GM19023 (cell line): ENCODE results near the gene ANKRD55.
A peak's percentile ranks its signal among the peaks of the same experiment; 100 is the strongest.
"Not testable (repeated sequence)": the region's sequence is repeated elsewhere in the genome, so short reads cannot be mapped to it uniquely, and the experiment has no call there.

Experiments
- ATAC-seq: cut with Tn5 transposase; IDR thresholded peaks from one replicate; pipeline ENCODE4 v1.9.1; 2021; ENCODE audit warnings: mild to moderate bottlenecking, moderate library complexity; ENCODE audit not compliant: unreplicated experiment

The ANKRD55 gene

DNA sequence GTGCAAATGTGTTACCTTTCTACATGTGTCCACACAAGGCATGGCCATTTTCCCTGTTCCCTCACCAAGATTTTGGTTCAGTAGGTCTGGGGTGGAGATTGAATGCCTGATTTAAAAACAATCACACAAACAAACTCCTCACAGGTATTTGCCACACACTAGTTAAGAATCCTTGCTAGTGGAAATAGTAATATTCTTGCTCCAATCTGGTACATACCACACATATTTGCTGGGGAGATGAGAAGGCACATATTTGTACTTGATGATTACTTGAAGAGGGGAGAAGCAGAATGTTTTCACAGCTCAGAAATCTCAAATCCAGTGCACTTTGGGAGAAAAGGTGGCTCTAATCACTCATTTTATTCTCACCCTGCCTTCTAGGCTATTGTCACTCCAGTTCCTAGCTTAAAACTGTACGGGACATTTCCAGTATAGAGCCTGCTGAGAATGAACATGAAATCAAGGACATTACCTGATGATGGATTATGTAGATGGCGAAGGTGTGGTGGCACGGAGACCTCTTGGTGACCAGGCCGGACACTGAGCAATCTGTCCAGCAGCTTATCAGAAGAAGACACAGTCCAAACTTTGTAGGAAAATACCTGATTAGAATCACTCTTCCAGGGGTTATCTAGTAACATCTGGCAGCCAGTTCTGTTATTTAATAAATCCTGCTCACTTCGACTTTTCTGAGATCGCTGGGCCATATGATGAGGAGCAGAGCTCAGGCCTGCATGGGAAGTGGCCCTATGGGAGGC is 122.3 kb downstream of the ANKRD55 start:
- no peak for ATAC-seq

DNA sequence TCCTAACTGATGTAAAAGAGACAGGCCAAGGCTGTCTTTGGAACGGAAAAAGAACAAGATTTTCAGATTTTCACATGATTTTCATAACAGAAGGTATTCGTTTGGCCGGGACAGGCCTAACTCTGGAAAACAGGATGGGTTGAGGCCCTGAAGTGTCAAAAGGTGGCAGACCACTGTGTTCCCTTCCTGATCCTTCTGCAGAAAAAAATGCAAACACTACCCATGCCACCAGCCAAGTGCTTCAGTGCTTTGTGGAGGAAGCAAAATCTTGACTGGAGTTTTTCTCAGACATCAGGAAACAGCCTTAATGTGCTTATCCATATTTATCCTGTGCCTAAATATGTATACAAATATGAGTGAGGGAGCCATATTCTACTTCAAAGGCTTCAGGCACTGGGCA is 124.9 kb downstream of the ANKRD55 start:
- no peak for ATAC-seq

DNA sequence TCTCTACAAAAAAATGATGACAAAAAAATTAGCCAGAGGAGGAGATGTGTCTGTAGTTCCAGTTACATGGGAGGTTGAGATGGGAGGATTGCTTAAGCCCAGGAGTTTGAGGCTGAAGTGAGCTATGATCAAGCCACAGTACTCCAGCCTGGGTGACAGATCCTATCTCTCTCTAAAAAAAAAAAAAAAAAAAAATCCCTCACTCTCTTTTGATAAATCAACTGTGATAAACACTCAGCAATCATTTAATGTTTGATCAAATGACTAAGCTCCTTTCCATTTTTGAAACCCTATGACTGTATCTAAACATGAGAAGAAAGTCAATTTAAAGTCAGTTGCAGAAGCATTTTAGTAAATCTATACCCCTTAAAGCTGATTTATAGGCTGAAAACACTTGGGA is 126.3 kb downstream of the ANKRD55 start:
- ATAC-seq = no peak

DNA sequence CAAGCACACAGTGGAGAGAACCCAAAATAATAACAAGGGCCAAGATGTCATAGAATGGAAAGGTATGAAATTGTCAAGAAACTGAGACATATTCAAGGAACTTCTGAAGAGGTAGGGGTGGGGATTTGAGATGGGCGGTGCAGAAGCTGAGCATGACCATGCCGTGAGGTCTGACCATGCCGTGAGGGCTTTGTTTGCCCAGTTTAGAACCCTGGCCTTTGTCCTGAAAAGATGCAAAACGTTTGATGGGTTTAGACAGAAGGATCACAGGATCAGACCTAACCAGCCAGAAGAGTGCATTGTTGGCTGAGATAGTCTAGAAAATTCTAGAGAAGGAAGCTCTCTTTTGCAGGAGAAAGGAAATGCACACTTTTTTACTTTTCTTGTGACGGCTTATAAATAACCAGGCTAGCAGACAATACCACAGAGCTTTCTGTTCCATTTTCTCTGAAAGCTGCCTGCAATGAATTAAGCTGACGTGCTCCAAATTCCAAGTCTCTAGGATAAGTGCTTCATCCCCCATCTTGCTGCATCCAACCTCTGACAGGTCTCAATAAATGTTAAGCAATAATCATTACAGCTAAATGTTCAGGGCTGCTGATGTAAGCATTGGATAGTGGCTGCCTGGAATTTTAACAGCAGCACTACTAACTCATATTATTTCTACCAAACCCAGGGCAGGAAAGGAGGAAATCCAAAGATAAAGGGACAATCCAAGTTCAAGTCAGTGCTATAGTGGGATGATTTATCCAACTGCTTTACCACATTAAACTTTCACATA is 127.4 kb downstream of the ANKRD55 start:
- no peak for ATAC-seq

DNA sequence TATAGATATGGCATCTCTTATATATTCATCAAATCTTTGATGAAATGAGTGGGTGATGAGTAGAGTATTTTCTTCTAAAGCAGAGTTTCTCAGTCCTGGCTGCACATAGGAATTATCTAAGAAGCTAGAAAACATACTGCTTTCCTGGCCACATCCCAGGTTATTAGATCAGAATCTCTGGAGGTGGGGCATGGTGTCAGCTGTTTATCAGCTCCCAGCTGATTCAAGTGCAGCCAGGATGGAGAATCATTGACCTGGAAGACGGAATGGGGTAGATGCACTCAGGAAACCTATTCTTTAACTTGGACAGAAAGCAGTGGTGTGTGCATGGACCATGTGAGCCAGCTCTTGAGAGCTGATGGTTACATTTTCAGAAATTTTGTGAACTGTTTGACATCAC is 130.2 kb downstream of the ANKRD55 start:
- no peak for ATAC-seq

DNA sequence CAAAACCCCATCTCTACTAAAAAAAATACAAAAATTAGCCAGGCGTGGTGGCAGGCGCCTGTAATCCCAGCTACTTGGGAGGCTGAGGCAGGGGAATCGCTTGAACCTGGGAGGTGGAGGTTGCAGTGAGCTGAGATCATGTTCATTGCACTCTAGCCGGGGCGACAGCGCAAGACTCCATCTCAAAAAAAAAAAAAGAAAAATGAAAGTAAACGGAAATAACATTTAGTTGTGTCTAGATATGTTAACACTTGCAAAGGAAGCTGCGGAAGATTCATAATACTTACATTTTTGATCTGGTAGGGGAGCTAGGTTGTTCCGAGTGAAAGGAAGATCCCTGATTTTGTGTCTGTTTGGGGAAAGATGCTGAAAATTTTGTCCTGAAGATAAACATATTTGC is 130.9 kb downstream of the ANKRD55 start:
- not testable (repeated sequence) for ATAC-seq

DNA sequence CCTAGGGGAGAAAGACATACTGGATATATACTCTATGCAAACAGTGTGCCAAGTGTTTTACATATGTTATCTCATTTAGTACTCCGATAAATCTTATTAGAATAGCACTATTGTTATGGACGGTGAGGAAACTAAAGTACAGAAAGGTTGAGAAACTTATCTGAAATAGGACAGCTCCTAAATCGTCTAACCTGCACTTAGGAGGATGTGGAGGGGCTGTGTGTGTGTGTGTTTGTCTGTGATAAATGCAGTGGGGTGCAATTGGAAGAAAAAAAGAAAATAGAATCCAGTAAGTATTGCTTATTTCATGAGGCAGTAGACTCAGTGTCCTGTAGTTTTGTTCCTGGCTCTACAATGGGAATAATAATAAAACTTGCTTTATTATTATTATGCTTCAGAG is 131.9 kb downstream of the ANKRD55 start:
- no peak for ATAC-seq

DNA sequence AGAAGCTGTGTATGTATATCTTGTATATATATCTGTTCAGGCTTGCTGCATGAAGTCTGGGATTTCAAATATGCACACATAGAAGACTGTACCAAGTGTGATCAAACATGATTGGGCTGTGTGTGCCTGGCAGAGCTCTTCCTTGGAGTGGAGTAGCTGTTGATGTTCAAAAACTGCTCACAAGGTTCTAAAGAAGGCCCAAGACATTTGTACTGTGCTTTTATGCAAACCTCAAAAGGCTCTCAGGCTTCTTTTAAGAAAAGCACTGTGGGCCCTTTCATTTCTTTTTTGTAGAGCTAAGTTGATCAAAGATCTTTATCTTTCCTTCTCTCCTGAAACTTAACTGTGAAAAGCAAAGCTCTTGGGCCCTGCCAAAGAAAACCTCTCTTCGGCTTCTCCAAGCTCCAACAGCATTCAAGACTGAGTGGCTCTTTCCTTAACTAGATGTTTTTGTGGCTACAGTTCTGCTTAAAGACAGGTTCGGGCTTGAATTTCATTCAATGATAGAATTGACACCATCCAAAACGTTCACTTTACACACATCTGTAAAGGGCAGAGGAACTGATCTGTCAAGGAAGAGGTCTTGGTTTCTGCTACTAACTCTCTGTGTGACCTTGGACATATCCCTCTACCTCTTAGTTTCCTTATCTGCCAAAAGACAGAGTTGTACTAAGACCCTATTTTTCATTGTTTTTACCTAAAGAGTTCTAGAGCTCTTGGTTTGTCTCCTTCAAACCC is 132.5 kb downstream of the ANKRD55 start:
- ATAC-seq = no peak

DNA sequence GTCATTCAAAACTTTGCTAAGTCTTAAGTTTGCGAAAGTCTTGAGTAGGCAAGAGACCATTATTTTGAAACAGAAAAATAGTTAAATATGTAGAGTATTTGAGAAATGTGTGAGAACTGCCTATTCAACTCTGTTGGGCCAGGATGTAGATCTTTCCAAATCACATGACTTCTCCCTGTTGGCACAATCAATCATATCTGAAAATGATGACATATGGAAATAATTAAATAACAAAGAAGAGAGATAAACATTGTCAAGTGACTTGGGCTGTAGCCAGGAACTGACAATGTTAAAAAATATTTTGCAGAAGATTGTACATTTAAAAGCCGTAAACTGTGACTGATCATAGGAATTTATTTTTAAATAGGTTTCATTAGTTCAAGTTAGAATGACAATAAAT is 133.8 kb downstream of the ANKRD55 start:
- ATAC-seq = no peak

DNA sequence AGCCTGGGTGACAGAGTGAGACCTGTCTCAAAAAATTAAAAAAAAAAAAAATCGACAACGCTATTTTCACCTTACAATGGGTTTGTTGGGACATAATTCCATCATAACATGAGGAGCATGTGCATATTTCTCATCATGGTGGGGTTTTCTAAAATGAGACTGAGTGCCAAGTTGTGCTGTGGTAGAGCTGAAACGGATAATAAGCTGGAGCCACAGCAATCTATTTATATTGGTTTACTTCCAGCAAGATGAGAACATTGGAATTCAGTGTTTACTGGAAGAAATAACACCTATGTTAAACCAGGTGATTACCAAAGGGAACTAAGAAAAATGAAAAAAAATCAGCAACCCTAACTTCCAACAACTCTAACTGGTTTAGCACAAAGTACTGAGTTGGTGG is 136.1 kb downstream of the ANKRD55 start:
- ATAC-seq = no peak

DNA sequence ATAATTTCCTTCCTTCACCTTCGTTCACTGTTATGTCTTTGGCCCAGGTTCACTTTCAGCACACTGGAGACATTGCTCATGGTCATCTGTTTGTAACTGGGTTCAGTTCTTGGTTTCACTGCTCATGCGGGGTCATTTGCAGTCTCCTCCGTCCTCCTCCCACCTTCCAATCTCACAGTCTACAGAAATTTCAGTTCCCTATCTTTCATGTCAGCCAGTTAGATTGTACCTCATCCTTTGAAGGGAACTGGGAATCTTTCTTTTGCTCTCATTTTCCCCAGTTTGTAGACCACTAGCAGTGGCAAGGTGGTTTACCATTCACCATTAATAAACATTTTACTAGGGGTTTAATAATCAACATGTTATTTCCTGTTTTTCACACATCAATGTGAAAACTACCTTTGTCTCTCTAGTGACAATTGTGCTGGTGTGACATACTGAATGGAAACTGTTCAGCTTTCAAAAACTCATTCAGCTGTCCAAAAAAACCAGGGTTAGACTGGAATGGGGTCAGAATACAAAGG is 137.5 kb downstream of the ANKRD55 start:
- peak; percentile 79 for ATAC-seq

DNA sequence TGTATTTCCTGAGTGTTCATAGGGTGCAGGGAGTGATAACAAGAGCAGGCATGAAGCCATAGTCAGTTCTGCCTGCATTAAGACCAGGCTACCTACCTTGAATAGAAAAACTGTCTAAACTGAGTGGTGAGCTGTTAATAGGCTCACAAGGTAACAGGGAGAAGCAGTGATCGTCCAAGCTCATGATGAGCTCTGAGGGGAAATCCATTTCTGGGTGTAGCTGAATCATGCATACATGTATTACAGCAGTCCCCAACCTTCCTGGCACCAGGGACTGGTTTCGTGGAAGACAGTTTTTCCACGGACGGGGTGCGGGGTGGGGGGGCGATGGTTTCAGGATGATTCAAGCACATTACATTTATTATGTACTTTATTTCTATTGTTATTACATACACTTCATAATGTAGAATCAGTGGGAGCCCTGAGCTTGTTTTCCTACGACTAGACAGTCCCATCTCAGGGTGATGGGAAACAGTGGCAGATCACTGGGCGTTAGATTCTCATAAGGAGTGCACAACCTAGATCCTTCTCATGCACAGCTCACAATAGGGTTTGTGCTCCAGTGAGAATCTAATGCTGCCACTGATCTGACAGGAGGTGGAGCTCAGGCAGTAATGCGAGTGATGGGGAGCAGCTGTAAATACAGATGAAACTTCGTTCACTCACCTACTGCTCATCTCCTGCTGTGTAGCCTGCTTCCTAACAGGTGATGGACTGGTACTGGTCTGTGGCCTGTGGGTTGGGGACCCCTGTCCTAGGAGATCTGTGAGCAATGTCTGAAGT is 138.4 kb downstream of the ANKRD55 start:
- peak; percentile 54 for ATAC-seq

DNA sequence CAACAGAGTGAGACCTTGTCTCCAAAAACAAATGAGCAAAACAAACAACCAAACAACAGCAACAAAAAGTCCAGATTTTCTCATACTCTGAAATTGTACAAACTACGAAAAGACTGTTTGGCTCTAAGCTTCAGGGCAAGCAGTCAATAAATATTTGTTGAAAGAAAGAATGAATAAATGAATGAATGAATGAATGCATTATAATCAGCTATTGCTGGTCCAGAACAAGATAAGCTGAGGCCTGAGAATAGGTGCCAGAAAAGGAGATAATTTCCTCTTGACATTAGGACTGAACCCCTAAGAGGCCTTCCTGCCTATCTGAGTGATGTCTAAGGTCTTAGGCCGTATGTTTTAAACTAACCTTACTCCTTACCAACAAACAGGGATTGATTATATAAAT is 139.2 kb downstream of the ANKRD55 start:
- ATAC-seq = no peak

DNA sequence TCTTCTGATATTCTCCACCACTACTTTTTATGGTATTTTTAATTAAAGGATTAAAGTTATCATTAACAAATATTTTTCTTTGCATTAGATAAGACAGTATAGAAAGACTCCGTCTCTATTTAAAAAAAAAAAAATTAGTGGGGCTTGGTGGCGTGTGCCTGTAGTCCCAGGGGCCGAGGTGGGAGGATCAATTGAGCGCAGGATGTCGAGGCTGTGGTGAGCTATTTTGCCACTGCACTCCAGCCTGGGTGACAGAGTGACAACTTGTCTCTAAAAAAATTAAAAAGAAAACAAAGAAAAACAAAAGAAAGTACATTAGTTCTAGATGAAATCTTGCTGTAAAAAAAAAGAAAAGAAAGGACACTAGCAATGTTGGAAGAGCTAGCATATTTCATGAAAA is 141.0 kb downstream of the ANKRD55 start:
- ATAC-seq = no peak

DNA sequence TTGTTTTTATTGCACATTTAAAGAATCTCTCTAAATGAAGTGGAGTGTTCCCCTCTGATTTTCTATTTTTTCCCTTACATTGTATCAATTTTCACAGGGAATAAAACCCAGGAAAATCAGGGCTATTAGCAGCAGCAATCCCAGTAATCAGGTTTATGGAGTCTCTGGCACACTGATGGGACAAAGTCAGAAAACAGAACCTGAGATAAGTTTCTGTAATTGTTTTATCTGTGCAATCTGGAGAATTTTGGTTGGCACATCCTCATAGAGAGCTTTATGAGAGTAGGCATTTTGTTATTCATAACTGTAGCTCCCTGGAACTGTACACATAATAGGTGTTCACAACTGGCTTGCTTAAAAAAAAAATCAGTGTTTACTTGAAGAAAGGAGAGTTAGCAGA is 141.5 kb downstream of the ANKRD55 start:
- ATAC-seq = no peak

DNA sequence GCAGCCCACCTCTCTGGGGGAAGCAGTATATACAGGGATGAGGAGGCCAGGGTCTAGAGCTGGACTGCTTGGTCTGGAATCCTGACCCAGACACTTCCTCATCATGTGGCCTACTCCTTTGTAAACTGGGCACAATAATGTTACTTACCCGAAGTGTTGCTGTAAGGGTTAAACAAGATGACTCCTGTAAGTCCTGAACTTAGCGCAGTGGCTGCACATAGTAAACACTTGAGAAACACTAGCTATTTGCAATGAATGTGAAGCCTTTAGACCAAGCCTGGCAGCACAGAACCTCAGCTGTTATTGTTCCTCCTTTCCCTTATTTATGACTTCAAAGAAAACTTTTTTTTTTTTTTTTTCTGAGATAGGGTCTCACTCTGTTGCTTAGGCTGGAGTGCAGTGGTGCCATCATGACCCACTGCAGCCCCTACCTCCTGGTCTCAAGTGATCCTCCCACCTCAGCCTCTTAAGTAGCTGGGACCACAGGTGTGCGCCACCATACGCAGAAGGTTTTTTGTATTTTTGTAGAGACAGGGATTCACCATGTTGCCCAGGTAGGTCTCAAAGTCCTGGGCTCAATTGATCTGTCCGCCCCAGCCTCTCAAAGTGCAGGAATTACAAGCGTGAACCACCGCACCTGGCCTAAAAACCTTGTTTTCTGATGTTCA is 142.2 kb downstream of the ANKRD55 start:
- ATAC-seq = no peak

DNA sequence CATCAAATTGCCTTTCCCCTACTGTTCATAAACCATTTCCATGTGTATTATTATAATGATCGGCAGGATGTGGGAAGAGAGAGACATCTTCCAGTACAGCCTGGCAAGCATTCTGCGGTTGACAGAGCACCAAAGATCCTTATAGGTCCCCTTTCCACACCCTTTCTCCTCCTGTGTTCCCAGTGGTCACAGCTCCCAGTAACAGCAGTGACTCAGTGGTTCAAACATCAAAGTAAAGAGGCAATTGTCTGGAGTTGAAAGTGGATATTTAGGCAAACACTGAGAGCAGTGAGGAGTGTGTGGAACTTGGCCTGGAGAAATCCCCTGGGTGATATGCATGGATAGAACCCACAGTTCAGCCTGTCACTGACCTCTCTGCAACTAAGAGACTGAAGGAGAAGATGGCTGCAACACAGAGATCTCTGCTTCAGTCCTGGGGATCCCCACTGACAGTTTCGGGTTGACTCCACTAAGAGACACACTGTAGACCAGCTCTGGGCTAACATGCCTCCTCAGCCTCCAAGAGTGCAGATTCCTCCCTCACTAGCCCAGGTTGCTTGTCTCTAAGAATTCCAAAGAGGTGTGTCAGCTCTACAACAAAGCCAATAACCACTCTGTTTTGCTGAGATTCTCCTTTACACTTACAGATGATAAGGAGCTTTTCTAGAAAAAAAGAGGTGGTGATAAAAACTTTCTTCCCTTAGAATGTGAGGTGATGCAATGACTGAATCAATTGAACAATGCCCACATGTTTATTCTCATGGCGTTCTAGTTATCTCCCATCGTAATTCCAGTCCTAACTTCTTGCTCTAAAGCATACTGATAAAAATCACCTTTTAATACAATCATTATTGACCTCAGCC is 143.9 kb downstream of the ANKRD55 start:
- peak; percentile 97 for ATAC-seq

DNA sequence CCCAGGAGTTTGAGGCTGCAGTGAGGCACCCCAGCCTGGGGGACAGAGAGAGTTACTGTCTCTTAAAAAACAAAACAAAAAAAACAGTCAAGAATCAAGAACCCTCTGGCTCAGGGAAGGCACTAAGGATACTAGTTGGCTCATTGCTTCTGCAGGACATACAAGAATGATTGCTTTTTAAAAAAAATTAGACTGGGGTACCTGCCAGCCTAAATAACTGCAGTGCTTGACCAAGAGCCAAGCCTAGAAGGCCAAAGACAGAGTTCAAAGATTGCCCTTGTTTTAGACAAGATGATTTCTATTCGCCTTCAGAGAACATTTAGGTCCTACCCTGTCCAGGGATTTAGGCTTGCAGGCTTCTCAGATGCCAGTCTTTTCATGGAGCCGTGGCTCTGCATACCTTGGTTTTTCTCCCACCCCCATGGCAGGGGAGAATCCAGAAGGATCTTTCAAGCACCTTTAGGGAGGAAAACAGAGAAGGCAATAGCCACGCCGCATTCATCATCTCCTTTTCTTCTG is 144.6 kb downstream of the ANKRD55 start:
- no peak for ATAC-seq

DNA sequence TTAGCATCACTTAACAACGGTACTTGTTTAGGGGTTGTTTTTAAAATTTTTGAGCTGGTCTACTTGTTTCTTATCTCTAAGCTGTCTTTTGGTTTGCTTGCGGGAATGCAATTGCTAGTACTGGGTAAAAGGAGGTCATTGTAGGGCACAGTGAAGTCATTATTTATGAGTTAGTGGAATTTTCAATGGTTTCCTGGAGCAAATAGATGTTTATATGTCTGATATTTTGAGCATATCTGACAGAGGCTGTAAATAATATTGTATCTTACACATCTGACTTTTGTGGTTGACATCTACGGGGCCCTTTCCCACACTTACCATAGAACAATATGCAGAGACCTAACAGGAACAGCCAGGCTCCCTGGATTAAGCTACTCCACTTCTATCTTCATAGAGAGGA is 147.9 kb downstream of the ANKRD55 start:
- no peak for ATAC-seq
